Measurements from ENCODE around the gene NTM.

DNA sequence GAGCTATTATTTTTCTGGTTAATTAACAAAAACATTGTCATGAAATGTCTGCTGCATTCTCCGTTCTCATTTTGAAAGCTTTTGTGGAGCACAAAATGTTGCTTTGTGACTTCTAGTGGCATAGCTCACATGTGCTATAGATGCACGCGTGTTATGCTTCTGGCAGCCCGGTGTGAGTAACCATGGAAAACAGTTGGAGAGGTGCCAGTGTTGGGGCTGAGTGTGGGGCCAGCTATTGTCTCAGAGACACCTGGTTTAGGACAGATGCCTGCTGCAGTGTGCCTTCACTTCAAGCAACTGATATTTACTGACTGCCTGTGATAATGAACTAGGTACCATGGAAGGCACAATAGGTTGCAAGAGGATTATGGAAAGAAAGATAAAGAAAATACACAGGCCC, 760.6 kb downstream of the NTM start:
- TF ChIP-seq, protein P1, sequence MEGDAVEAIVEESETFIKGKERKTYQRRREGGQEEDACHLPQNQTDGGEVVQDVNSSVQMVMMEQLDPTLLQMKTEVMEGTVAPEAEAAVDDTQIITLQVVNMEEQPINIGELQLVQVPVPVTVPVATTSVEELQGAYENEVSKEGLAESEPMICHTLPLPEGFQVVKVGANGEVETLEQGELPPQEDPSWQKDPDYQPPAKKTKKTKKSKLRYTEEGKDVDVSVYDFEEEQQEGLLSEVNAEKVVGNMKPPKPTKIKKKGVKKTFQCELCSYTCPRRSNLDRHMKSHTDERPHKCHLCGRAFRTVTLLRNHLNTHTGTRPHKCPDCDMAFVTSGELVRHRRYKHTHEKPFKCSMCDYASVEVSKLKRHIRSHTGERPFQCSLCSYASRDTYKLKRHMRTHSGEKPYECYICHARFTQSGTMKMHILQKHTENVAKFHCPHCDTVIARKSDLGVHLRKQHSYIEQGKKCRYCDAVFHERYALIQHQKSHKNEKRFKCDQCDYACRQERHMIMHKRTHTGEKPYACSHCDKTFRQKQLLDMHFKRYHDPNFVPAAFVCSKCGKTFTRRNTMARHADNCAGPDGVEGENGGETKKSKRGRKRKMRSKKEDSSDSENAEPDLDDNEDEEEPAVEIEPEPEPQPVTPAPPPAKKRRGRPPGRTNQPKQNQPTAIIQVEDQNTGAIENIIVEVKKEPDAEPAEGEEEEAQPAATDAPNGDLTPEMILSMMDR (IDR thresholded peaks at IDR 0.05): no peak
- no peak for TF ChIP-seq POLR2A (IDR thresholded peaks at IDR 0.05)

All from adrenal gland (tissue), 5 donors.